Ishikawa (cell line): ENCODE results near the gene LRBA.

Source experiments
- CEBPB ChIP-seq: IDR thresholded peaks from 2 replicates; pipeline ENCODE4 v1.6.1; 2012
- CREB1 ChIP-seq: IDR thresholded peaks from 2 replicates; pipeline ENCODE4 v1.6.1; 2012; ENCODE audit warnings: low read depth
- EGR1 ChIP-seq: IDR thresholded peaks from 2 replicates; pipeline ENCODE4 v1.6.1; 2012
- EP300 ChIP-seq: IDR thresholded peaks from 2 replicates; pipeline ENCODE4 v1.6.1; 2012; ENCODE audit warnings: borderline replicate concordance
- FOXM1 ChIP-seq: IDR thresholded peaks from 2 replicates; pipeline ENCODE4 v1.6.1; 2012; ENCODE audit warnings: low read depth, borderline replicate concordance
- MAX ChIP-seq: IDR thresholded peaks from 2 replicates; pipeline ENCODE4 v1.6.1; 2012
- NFIC ChIP-seq: IDR thresholded peaks from 2 replicates; pipeline ENCODE4 v1.6.1; 2012
- RAD21 ChIP-seq: IDR thresholded peaks from 2 replicates; pipeline ENCODE4 v1.6.1; 2012; ENCODE audit warnings: low read depth
- REST ChIP-seq: IDR thresholded peaks from 2 replicates; pipeline ENCODE4 v1.6.1; 2012; ENCODE audit warnings: low read depth, mild to moderate bottlenecking
- TAF1 ChIP-seq: IDR thresholded peaks from 2 replicates; pipeline ENCODE4 v1.6.1; 2012; ENCODE audit warnings: low read depth, mild to moderate bottlenecking
- TCF12 ChIP-seq: IDR thresholded peaks from 2 replicates; pipeline ENCODE4 v1.6.1; 2012; ENCODE audit warnings: low read depth
- TEAD4 ChIP-seq: IDR thresholded peaks from 2 replicates; pipeline ENCODE4 v1.6.1; 2012
- USF1 ChIP-seq: IDR thresholded peaks from 2 replicates; pipeline ENCODE4 v1.6.1; 2012
- YY1 ChIP-seq: IDR thresholded peaks from 2 replicates; pipeline ENCODE4 v1.6.1; 2012; ENCODE audit warnings: low read depth
- ZBTB7A ChIP-seq: IDR thresholded peaks from 2 replicates; pipeline ENCODE4 v1.6.1; 2012; ENCODE audit warnings: low read depth

LRBA gene

GRCh38 chr4:150431221-150431620 is 583.9 kb downstream of the LRBA start:
- TF ChIP-seq RAD21 (no peak), TCF12 (no peak), CEBPB (no peak), TEAD4 (no peak), EP300 (no peak), YY1 (no peak), MAX (no peak)

- TF ChIP-seq FOXM1 (no peak), TAF1 (no peak), USF1 (no peak)
Measured at GRCh38 chr4:150425161-150425560, 589.9 kb downstream of the LRBA start.

GRCh38 chr4:150423503-150423902 is 591.6 kb downstream of the LRBA start:
- TF ChIP-seq YY1: no peak
- no peak for TF ChIP-seq CEBPB
- TF ChIP-seq MAX: no peak
- no peak for TF ChIP-seq TCF12
- no peak for TF ChIP-seq NFIC
- no peak for TF ChIP-seq RAD21
- no peak for TF ChIP-seq TEAD4
- no peak for TF ChIP-seq EGR1
- TF ChIP-seq USF1: no peak
- no peak for TF ChIP-seq FOXM1
- no peak for TF ChIP-seq EP300
- TF ChIP-seq TAF1: no peak
- TF ChIP-seq REST: no peak
- no peak for TF ChIP-seq CREB1
- TF ChIP-seq ZBTB7A: no peak

- TF ChIP-seq USF1: no peak
- TF ChIP-seq CREB1: no peak
- TF ChIP-seq NFIC: no peak
- no peak for TF ChIP-seq FOXM1
- no peak for TF ChIP-seq EP300
- no peak for TF ChIP-seq YY1
- no peak for TF ChIP-seq TCF12
- TF ChIP-seq MAX: no peak
- TF ChIP-seq CEBPB: no peak
- no peak for TF ChIP-seq ZBTB7A
- TF ChIP-seq RAD21: no peak
- TF ChIP-seq EGR1: no peak
- no peak for TF ChIP-seq TAF1
- no peak for TF ChIP-seq REST
Measured at GRCh38 chr4:150423074-150423473, 592.0 kb downstream of the LRBA start.

GRCh38 chr4:150421612-150422011 is 593.5 kb downstream of the LRBA start:
- TF ChIP-seq MAX (no peak), RAD21 (no peak)

- TF ChIP-seq REST: no peak
- no peak for TF ChIP-seq NFIC
- TF ChIP-seq CREB1: no peak
- no peak for TF ChIP-seq ZBTB7A
- TF ChIP-seq YY1: no peak
- no peak for TF ChIP-seq EGR1
- no peak for TF ChIP-seq EP300
- TF ChIP-seq MAX: no peak
- no peak for TF ChIP-seq FOXM1
- TF ChIP-seq TAF1: no peak
- no peak for TF ChIP-seq RAD21
- no peak for TF ChIP-seq CEBPB
- TF ChIP-seq TEAD4: no peak
- TF ChIP-seq USF1: no peak
- TF ChIP-seq TCF12: no peak
Measured at GRCh38 chr4:150419939-150420338, 595.1 kb downstream of the LRBA start.
